HG03175 (cell line): ENCODE results near the gene ASB1.
A peak's percentile ranks its signal among the peaks of the same experiment; 100 is the strongest.

Experiments
- ATAC-seq: cut with Tn5 transposase; IDR thresholded peaks from one replicate; pipeline ENCODE4 v1.9.1; 2021; ENCODE audit warnings: mild to moderate bottlenecking, moderate library complexity; ENCODE audit not compliant: unreplicated experiment

The ASB1 gene

DNA sequence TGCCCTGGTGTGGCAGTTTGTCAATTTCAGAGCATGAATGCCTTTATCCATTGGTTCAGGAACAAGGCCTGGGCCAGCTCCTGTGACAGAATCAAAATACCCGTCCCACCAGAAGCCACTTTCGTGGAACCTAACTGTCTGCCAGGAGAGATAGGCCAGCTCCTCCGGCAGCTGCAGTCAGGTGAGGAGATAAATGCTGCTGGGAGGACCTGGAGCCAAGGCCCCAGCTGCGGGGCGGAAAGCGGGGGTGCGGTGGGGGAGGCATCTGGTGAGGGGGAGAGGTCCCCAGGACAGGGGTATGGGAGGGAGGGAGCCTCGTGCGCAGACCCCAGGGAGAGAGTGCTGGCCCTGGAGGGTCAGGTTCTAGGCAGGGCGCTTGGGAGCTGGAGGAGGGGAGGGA is 4.4 kb upstream of the ASB1 start:
- no peak for ATAC-seq

DNA sequence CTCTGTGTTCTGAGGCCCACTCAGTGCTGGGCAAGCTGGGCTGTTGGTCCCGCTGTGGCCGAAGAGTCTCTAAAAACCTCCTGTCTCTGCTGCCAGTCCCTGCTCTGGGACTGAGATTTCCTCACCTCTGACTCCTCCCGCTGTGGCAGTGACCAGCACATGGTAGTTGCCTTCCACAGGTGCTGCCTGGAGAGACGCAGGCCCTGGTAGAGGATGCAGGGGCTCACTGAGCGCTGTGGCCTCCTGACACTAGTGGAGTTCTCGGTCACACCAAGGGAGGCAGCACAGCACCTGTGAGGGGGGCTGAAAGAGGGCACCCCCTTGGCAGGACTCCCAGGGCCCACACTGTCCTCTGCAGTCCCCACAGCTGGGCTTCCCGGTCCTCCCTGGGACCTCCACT is 3.8 kb upstream of the ASB1 start:
- no peak for ATAC-seq

GRCh38 chr2:238423561-238424312 is 3.0 kb upstream of the ASB1 start:
- ATAC-seq = no peak

- no peak for ATAC-seq
These were observed 2.4 kb upstream of the ASB1 start for GRCh38 chr2:238424313-238424700.

DNA sequence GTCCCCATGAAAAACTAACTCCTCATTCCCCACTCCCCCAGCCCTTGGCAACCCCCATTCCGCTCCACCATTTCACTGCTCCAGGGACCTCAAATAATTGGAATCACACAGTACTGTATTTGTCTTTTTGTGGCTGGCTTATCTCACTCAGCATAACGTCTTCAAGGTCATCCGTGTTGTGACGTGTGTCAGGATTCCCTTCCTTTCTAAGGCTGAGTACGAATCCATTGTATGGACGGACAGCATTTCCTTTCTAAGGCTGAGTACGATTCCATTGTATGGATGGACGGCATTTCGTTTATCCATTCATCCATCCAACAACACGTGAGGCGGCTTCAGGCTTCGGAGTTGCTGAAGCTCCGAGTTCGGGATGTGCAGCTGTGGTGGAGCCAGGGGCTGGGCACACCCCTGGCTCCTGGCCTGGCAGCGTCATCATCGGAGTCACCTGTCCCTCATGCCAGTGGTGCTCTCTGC is 1.2 kb upstream of the ASB1 start:
- ATAC-seq = no peak

GRCh38 chr2:238425979-238426567 is 654 bp upstream of the ASB1 start:
- peak; percentile 23 for ATAC-seq

- peak; percentile 8 for ATAC-seq
These were observed 872 bp downstream of the ASB1 start for GRCh38 chr2:238427435-238428162.

- ATAC-seq = no peak
These were observed 2.1 kb downstream of the ASB1 start for GRCh38 chr2:238428866-238429265.

- no peak for ATAC-seq
These were observed 4.1 kb downstream of the ASB1 start for GRCh38 chr2:238430781-238431180.

DNA sequence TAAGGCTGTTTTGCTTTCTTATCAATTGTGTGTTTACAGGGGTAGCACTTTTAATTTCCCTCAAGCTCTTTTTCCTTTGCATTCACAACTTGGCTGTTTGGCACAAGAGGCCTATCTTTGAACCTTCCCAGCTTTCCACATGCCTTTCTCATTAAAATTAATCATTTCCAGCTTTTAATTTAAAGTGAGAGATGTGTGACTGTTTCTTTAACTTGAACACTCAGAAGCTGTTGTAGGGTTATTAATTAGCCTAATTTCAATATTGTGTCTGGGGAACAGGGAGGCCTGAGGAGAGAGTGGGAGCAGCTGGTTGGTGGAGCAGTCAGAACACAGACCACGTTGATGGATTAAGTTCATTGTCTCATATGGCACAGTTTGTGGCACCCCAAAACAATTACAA is 4.7 kb downstream of the ASB1 start:
- ATAC-seq = no peak

GRCh38 chr2:238433300-238433915 is 6.7 kb downstream of the ASB1 start:
- no peak for ATAC-seq

DNA sequence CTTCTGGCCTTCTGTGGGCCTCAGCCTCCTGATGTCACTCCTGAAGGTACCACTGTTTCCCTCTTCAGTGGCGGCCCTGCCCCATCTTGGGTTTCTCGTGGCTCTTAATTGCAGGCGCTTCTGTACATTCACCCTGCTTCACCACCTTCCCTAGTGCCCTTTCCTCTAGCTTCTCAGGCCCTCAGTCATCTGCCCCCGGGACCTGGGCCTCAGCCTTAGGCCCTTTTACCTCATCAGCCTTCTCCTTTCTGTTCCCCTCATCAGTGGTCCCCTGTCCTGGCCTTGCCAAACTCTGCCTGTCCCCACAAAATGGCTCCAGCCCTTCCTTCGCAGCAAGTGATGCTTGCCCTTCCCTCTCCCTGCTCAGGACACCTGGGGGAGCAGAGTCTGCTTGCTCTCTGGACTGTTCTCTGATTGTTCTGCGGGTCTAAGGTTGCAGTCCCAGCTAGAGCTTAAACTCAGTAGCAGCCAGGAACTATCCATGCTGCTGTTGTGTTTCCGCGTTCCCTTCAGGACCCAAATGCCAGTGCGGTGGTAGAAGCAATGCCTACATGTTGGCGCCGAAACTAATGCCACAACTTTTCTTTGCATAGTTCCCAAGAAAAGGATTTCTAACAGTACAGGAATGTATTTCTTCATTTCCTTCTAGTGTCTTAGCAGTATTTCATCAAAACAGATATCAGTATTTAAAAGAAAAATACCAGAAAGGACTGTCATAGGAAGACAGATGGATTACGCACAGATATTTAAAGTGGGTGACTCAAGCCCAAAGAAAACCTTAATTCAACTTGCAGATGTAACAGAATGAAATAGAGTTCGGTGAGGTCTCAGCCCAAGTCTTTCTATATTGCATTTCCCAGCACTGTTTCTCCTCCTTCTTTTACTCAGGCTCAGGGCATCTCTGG is 7.5 kb downstream of the ASB1 start:
- no peak for ATAC-seq

- ATAC-seq = no peak
These were observed 8.4 kb downstream of the ASB1 start for GRCh38 chr2:238434846-238435751.

DNA sequence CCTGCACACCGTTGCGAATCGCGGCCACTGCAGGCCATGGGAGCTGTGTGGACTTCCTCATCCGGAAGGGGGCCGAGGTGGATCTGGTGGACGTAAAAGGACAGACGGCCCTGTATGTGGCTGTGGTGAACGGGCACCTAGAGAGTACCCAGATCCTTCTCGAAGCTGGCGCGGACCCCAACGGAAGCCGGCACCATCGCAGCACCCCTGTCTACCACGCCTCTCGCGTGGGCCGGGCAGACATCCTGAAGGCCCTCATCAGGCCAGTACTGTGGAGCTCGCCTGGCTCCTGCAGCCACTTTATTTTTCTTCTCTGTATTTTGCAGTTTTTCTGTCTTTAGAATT is 9.0 kb downstream of the ASB1 start:
- no peak for ATAC-seq

DNA sequence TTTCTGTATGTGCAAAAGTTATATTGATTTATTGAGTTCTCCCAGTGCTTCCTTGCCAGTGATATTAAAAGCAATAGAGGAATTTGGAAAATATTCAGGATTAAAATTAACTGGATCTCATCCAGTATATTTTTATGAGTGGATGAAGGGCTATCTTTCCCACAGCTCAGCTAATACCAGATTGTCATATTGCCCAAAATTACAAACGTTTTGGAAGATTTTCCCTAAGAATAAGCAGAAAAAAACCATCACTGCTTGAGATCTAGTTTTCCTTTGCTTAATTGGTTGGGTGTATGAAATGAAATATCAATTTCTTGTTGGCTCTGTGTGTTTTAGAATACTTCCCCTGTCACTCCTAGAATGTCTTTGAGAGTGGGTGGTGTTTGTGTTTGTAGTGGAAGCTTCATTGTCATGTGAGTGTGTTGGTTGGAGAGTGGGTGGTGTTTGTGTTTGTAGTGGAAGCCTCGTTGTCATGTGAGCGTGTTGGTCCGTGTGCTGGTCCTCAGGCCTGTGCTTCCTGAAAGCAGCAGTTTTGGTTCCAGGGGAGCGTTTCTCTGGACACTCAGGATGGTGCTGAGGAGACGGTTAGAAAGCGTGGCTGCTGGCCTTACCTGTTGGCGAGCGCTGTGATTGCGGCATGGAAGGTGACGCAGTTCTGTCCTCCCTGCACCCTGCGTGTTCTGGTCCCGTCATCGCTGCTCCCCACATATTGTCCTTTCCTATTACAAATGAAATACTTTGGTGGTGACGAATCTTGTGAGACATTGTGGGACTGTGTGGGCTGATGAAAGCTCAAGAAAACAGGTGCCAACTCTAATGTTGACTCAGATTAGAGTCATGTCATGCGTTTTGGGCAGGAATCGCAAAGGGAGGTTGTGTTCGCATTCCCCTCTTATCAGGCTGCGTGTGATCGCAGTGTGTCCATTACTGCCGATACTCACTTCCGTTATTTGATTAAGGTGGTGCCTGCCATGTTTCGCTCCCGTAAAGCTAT is 12.4 kb downstream of the ASB1 start:
- ATAC-seq = no peak

- ATAC-seq = no peak
These were observed 13.2 kb downstream of the ASB1 start for GRCh38 chr2:238439917-238440316.

GRCh38 chr2:238440331-238440730 is 13.6 kb downstream of the ASB1 start:
- ATAC-seq = no peak

DNA sequence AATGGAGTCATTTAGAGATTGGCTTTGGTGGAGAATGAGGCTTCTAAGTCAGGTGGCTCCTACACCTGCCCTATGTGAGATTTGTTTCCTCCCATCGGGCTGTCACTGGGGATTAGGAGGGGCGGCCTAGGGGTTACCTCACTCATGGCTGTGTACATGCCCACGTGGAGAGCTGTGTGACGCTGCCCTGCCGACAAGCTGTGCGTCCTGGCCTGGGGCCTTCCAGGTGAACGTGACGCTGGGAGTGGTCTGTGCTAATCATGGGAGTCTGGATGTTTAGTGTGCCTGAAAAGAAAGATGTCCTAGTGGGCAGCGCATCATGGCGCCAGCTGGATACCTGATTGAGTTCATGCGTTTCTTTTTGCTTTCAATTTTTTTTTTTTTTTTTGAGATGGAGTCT is 14.0 kb downstream of the ASB1 start:
- ATAC-seq = no peak
